Stimulated activated CD4-positive, alpha-beta T cell treated with anti-CD3 and anti-CD28 coated beads, Interleukin-1b, Interleukin-23, amount 100 ng/mL, for 1 hour (primary cell): ENCODE measurements around the gene POLDIP2.

ENCODE experiments used
- DNase-seq, 2 donors: peaks; one replicate each; pipeline ENCODE4 v3.0.0-alpha.2; 2020; ENCODE audit warnings: low read depth in 2 of 2

The POLDIP2 gene

GRCh38 chr17:28317099-28317965 lies 40.0 kb downstream of the POLDIP2 start:
- no peak for DNase-seq

- no peak for DNase-seq
Measured at GRCh38 chr17:28315846-28316705, 41.3 kb downstream of the POLDIP2 start.

- no peak for DNase-seq
Measured at GRCh38 chr17:28313841-28314240, 43.5 kb downstream of the POLDIP2 start.

GRCh38 chr17:28306954-28307401 lies 50.3 kb downstream of the POLDIP2 start:
- DNase-seq, result no peak

- no peak for DNase-seq
Measured at GRCh38 chr17:28298449-28298848, 58.9 kb downstream of the POLDIP2 start.
